ENCODE data around the gene SMIM23. TPM values are rescaled to one million over a fixed set of nuclear protein-coding genes. Genes with fewer than 3 reads are reported as not detected.

The SMIM23 gene
- total RNA-seq, 2 experiments from 2014 or later: not detected

DNA sequence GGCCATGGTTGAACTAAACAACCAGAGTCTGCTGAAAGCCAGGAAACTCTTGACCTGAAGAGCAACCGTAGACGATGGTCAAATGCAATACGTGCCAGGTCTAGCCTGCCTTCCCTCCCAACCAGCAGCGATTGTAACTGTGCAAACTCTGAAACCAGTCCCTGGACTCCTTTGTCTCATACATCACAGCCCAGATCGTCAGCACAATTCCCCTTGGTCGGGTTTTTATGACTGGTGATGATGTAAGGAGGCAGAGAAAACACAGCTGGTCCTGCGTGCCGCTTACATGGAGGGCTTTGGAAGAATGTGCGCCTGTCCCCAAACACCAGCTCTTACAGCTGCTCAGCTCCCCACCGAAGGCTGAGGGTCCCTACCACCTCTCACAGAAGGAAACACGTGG is 24.6 kb downstream of the SMIM23 start:
- CTCF ChIA-PET: no interaction called here
- H3K36me3 Mint-ChIP-seq (ENCODE audit: low read depth): no peaks in the 10 kb centered on the region
- H3K9me3 Mint-ChIP-seq: no peaks in the 10 kb centered on the region
- H3K27me3 Mint-ChIP-seq: peaks cover 20% of the 10 kb centered on the region
- POLR2A ChIA-PET: no interaction called here
- H3K27ac Mint-ChIP-seq: no peak overlapping the region
- no peak overlapping the region for H3K4me3 Mint-ChIP-seq
- H3K4me1 Mint-ChIP-seq: no peaks in the 10 kb centered on the region
- no peak for DNase-seq

GRCh38 chr5:171813270-171813669 is 27.7 kb downstream of the SMIM23 start:
- Mint-ChIP-seq H3K4me1 (no peaks in the 10 kb centered on the region), H3K4me3 (no peak overlapping the region), H3K27me3 (peaks cover 2% of the 10 kb centered on the region), H3K9me3 (no peaks in the 10 kb centered on the region), H3K27ac (no peak overlapping the region), H3K36me3 (ENCODE audit: low read depth) (no peaks in the 10 kb centered on the region)
- ChIA-PET POLR2A (no interaction called here), CTCF (no interaction called here)
- DNase-seq: no peak

DNA sequence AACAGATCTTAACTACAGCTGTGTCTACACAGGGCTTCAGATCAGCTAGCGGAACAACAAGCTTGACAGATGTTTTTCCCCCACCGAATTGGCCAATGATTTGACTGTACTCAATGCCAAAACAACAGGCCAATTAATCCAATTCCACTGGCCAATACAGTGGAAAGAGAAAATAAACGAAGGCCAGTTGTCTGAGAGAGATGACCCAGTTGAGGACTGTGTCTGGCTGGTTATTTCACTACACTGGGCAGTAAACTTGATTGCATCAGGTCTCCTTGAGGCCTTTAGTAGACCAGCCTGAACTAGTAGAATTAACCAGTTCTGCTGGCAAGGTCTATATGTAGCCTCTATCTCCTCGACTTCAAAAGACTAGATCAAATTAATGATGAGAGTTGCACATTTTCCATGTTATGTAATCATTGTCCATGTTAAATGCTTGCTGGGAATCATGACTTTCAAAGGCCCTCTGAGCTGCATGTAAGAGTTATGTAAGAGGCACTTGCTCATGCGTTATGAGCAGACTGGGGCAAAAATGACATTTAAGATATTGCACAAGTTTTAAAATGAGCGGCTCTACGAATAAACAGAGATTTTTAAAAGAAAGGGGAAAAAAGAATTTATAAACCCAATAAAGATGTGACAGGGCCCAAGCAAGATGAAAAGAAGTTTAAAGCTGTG is 28.3 kb downstream of the SMIM23 start:
- Mint-ChIP-seq H3K9me3 (no peaks in the 10 kb centered on the region), H3K27me3 (peaks cover 2% of the 10 kb centered on the region), H3K36me3 (ENCODE audit: low read depth) (no peaks in the 10 kb centered on the region), H3K4me1 (no peaks in the 10 kb centered on the region), H3K4me3 (no peak overlapping the region), H3K27ac (no peak overlapping the region)
- ChIA-PET POLR2A (interaction anchor here (0.7 kb wide), 1 partner anchor 47 kb away, joined by 3 read pairs; no protein-coding TSS in a partner anchor), CTCF (no interaction called here)
- DNase-seq: no peak

DNA sequence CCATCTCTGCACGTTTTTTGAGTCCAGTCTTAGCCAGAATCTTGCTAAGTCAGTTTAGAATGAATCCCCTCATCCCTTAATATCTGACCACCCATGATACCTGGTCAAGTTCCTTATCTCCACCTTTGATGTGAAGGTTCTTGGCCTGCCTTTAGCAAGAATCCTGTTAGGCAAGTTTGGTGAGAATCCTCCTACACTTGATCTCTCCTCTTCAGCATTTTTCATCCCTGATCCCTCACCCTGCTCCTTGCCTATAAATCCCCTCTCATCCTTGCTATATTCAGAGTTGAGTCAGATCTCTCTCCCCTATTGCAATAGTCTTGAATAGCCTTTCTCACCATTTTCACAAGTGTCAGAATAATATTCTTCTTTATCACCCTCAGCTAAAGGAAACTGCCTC is 31.0 kb downstream of the SMIM23 start:
- Mint-ChIP-seq H3K9me3 (no peaks in the 10 kb centered on the region), H3K36me3 (ENCODE audit: low read depth) (no peaks in the 10 kb centered on the region), H3K4me1 (no peaks in the 10 kb centered on the region), H3K27ac (no peak overlapping the region), H3K27me3 (peaks cover 2% of the 10 kb centered on the region), H3K4me3 (no peak overlapping the region)
- no peak for DNase-seq
- ChIA-PET CTCF (no interaction called here), POLR2A (no interaction called here)

GRCh38 chr5:171820561-171820960 is 34.9 kb downstream of the SMIM23 start:
- Mint-ChIP-seq H3K4me3 (no peak overlapping the region), H3K4me1 (no peaks in the 10 kb centered on the region), H3K36me3 (ENCODE audit: low read depth) (no peaks in the 10 kb centered on the region), H3K27ac (no peak overlapping the region), H3K27me3 (no peaks in the 10 kb centered on the region), H3K9me3 (no peaks in the 10 kb centered on the region)
- ChIA-PET CTCF (no interaction called here), POLR2A (no interaction called here)
- DNase-seq: no peak

DNA sequence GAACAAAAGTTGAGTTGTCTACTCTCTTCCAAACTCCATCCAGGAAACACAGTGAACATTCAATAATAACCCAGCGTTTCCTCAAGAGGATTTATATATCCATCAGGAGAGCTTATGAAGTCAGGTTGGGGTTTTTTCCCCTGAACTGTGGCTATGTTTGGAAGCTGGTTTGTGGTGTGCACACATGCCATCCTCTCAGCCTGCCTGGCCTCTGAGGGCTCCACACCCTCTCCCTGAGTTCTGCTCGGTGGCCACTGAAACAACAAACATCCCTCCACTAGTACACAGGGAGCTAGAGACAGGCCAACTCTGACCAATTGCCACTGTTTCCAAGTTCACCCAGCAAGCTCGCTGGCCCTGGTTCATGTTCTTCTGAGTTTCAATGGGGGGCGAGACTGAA is 35.7 kb downstream of the SMIM23 start:
- Mint-ChIP-seq H3K4me3 (no peak overlapping the region), H3K27ac (no peak overlapping the region), H3K27me3 (no peaks in the 10 kb centered on the region), H3K4me1 (no peaks in the 10 kb centered on the region), H3K9me3 (no peaks in the 10 kb centered on the region), H3K36me3 (ENCODE audit: low read depth) (no peaks in the 10 kb centered on the region)
- DNase-seq: no peak
- ChIA-PET CTCF (no interaction called here), POLR2A (no interaction called here)

DNA sequence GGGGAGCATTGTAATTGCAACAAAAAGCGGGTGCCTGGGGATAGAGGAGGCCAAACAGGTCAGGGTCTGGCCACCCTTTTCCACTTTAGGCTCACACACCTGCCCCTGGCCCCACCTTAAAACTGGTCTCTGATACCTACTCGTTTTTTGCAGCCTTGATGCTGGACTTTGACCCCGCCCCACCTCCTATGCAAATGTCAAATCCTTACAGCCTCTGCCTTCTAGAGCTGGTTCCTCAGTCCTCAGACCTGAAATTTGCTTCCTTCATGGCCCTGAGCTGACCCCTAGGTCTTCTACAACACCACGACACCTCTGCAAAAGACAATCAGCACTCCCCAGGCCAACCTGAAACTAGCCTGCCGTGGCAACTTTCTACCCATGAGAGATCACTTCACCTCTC is 37.7 kb downstream of the SMIM23 start:
- no peaks in the 10 kb centered on the region for H3K36me3 Mint-ChIP-seq (ENCODE audit: low read depth)
- H3K27me3 Mint-ChIP-seq: no peaks in the 10 kb centered on the region
- CTCF ChIA-PET: no interaction called here
- H3K9me3 Mint-ChIP-seq: no peaks in the 10 kb centered on the region
- DNase-seq: no peak
- POLR2A ChIA-PET: no interaction called here
- H3K27ac Mint-ChIP-seq: no peak overlapping the region
- H3K4me1 Mint-ChIP-seq: no peaks in the 10 kb centered on the region
- H3K4me3 Mint-ChIP-seq: no peak overlapping the region

GRCh38 chr5:171825051-171825450 is 39.4 kb downstream of the SMIM23 start:
- Mint-ChIP-seq H3K27me3 (no peaks in the 10 kb centered on the region), H3K4me3 (no peak overlapping the region), H3K9me3 (no peaks in the 10 kb centered on the region), H3K4me1 (no peaks in the 10 kb centered on the region), H3K36me3 (ENCODE audit: low read depth) (no peaks in the 10 kb centered on the region), H3K27ac (no peak overlapping the region)
- POLR2A ChIA-PET: no interaction called here
- CTCF ChIA-PET: no interaction called here
- no peak for DNase-seq

- ChIA-PET CTCF (no interaction called here), POLR2A (no interaction called here)
- H3K27me3 Mint-ChIP-seq: peaks cover under 1% of the 10 kb centered on the region
- no peaks in the 10 kb centered on the region for H3K9me3 Mint-ChIP-seq
- H3K4me3 Mint-ChIP-seq: no peak overlapping the region
- H3K27ac Mint-ChIP-seq: no peak overlapping the region
- no peaks in the 10 kb centered on the region for H3K4me1 Mint-ChIP-seq
- H3K36me3 Mint-ChIP-seq (ENCODE audit: low read depth): no peaks in the 10 kb centered on the region
- DNase-seq: no peak
These were observed 40.5 kb downstream of the SMIM23 start for GRCh38 chr5:171826132-171826531.

- peaks cover 4% of the 10 kb centered on the region for H3K27me3 Mint-ChIP-seq
- no peak overlapping the region for H3K27ac Mint-ChIP-seq
- no peak overlapping the region for H3K4me3 Mint-ChIP-seq
- CTCF ChIA-PET: no interaction called here
- no peaks in the 10 kb centered on the region for H3K9me3 Mint-ChIP-seq
- DNase-seq: no peak
- no peaks in the 10 kb centered on the region for H3K36me3 Mint-ChIP-seq (ENCODE audit: low read depth)
- POLR2A ChIA-PET: no interaction called here
- no peaks in the 10 kb centered on the region for H3K4me1 Mint-ChIP-seq
These were observed 41.5 kb downstream of the SMIM23 start for GRCh38 chr5:171827162-171827561.

GRCh38 chr5:171830686-171831085 is 45.1 kb downstream of the SMIM23 start:
- DNase-seq: no peak
- Mint-ChIP-seq H3K9me3 (no peaks in the 10 kb centered on the region), H3K4me3 (no peak overlapping the region), H3K36me3 (ENCODE audit: low read depth) (no peaks in the 10 kb centered on the region), H3K4me1 (no peaks in the 10 kb centered on the region), H3K27me3 (peaks cover 4% of the 10 kb centered on the region), H3K27ac (no peak overlapping the region)
- ChIA-PET POLR2A (interaction anchor here (0.6 kb wide), 1 partner anchor 43 kb away, joined by 7 read pairs; no protein-coding TSS in a partner anchor), CTCF (no interaction called here)

- POLR2A ChIA-PET: no interaction called here
- no peak for DNase-seq
- no peaks in the 10 kb centered on the region for H3K4me1 Mint-ChIP-seq
- H3K27ac Mint-ChIP-seq: no peak overlapping the region
- H3K36me3 Mint-ChIP-seq (ENCODE audit: low read depth): no peaks in the 10 kb centered on the region
- H3K4me3 Mint-ChIP-seq: no peak overlapping the region
- CTCF ChIA-PET: no interaction called here
- H3K27me3 Mint-ChIP-seq: peaks cover 4% of the 10 kb centered on the region
- no peaks in the 10 kb centered on the region for H3K9me3 Mint-ChIP-seq
These were observed 47.2 kb downstream of the SMIM23 start for GRCh38 chr5:171832775-171833174.

- Mint-ChIP-seq H3K4me3 (no peak overlapping the region), H3K4me1 (no peaks in the 10 kb centered on the region), H3K9me3 (no peaks in the 10 kb centered on the region), H3K36me3 (ENCODE audit: low read depth) (no peaks in the 10 kb centered on the region), H3K27me3 (peaks cover 4% of the 10 kb centered on the region), H3K27ac (no peak overlapping the region)
- no peak for DNase-seq
- ChIA-PET CTCF (no interaction called here), POLR2A (no interaction called here)
These were observed 48.8 kb downstream of the SMIM23 start for GRCh38 chr5:171834461-171834860.

DNA sequence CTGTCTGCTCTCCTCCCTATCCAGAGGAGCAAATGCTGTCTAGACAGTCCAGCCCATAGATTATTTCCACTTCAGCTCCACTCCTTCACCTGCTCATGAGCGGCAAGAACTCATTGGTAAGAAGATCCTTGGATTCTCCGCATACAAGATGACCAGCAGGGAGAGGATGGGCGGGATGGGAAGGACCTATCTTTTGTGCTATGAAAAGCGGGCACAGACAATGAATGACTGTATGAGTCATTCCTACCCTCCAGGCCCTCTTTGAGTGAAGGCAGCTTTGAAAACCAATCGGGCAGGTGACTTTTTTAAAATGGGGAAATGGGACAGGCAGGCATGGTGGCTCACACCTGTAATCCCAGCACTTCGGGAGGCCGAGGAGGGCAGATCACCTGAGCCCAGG is 49.4 kb downstream of the SMIM23 start:
- Mint-ChIP-seq H3K27ac (no peak overlapping the region), H3K4me1 (no peaks in the 10 kb centered on the region), H3K36me3 (ENCODE audit: low read depth) (no peaks in the 10 kb centered on the region), H3K4me3 (no peak overlapping the region), H3K9me3 (no peaks in the 10 kb centered on the region), H3K27me3 (peaks cover 4% of the 10 kb centered on the region)
- DNase-seq: no peak
- ChIA-PET POLR2A (no interaction called here), CTCF (no interaction called here)

DNA sequence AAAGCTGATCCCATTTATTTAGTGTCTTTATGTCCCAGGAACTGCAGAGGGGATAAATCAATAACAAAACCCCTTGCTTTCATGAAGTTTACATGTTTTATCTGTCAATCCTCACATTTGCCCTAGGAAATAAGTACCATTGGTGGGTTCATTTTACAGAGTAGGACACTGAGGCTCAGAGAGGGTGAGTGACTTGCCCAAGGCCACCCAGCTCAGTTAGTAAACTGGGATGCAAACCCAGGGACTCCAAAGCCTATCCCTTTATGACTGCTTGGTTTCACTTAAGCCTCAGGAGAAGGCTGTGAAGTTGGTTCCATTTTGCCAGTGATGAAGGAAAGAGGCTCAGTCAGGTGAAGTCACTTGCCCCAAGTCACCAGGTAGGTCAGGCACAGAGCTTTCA is 51.9 kb downstream of the SMIM23 start:
- H3K27ac Mint-ChIP-seq: no peak overlapping the region
- no peaks in the 10 kb centered on the region for H3K27me3 Mint-ChIP-seq
- H3K9me3 Mint-ChIP-seq: no peaks in the 10 kb centered on the region
- ChIA-PET CTCF (no interaction called here), POLR2A (no interaction called here)
- no peak for DNase-seq
- no peak overlapping the region for H3K4me3 Mint-ChIP-seq
- no peaks in the 10 kb centered on the region for H3K4me1 Mint-ChIP-seq
- no peaks in the 10 kb centered on the region for H3K36me3 Mint-ChIP-seq (ENCODE audit: low read depth)
